NCI-H2107 treated with DMSO at 0.1 percent for 48 hours (cell line): ENCODE measurements around the gene SMIM10.
"Not testable (repeated sequence)": the region's sequence is repeated elsewhere in the genome, so short reads cannot be mapped to it uniquely, and the experiment has no call there.

ENCODE experiments used
- DNase-seq: peaks from one replicate; lab custom pipeline; 2025; ENCODE audit not compliant: unreplicated experiment; lab: John Stamatoyannopoulos, UW

SMIM10 gene

GRCh38 chrX:134990801-134991481 lies at the start of gene SMIM10:
TSS of gene SMIM10 (plus strand) at chrX:134990991. CDS start at chrX:134991096, 105 bp downstream.
- DNase-seq = no peak

GRCh38 chrX:134946364-134946763 lies 44.4 kb upstream of the SMIM10 start:
- DNase-seq = not testable (repeated sequence)

- no peak for DNase-seq
These were observed 42.2 kb upstream of the SMIM10 start for GRCh38 chrX:134948333-134949241.

GRCh38 chrX:134949271-134949670 lies 41.5 kb upstream of the SMIM10 start:
- DNase-seq = no peak

- DNase-seq = no peak
These were observed 33.0 kb upstream of the SMIM10 start for GRCh38 chrX:134957836-134958235.

GRCh38 chrX:134960366-134960765 lies 30.4 kb upstream of the SMIM10 start:
- not testable (repeated sequence) for DNase-seq

GRCh38 chrX:134963041-134963440 lies 27.8 kb upstream of the SMIM10 start:
- no peak for DNase-seq

GRCh38 chrX:134969726-134970125 lies 21.1 kb upstream of the SMIM10 start:
- DNase-seq = no peak

GRCh38 chrX:134971926-134972325 lies 18.9 kb upstream of the SMIM10 start:
- no peak for DNase-seq

GRCh38 chrX:134975516-134975915 lies 15.3 kb upstream of the SMIM10 start:
- no peak for DNase-seq

GRCh38 chrX:134981910-134982309 lies 8.9 kb upstream of the SMIM10 start:
- DNase-seq = no peak

- no peak for DNase-seq
These were observed 8.0 kb upstream of the SMIM10 start for GRCh38 chrX:134982748-134983147.

- no peak for DNase-seq
These were observed 5.3 kb upstream of the SMIM10 start for GRCh38 chrX:134985479-134985878.

- no peak for DNase-seq
These were observed 353 bp upstream of the SMIM10 start for GRCh38 chrX:134990475-134990800.

- DNase-seq = no peak
These were observed 6.9 kb downstream of the SMIM10 start for GRCh38 chrX:134997646-134998045.

- DNase-seq = no peak
These were observed 7.5 kb downstream of the SMIM10 start for GRCh38 chrX:134998246-134998645.

GRCh38 chrX:134999469-134999868 lies 8.7 kb downstream of the SMIM10 start:
- DNase-seq = peak; percentile 60

GRCh38 chrX:135000516-135000915 lies 9.7 kb downstream of the SMIM10 start:
- DNase-seq = no peak

- DNase-seq = peak; percentile 83
These were observed 13.3 kb downstream of the SMIM10 start for GRCh38 chrX:135003876-135004623.

GRCh38 chrX:135006187-135006586 lies 15.4 kb downstream of the SMIM10 start:
- DNase-seq = no peak

- DNase-seq = no peak
These were observed 18.3 kb downstream of the SMIM10 start for GRCh38 chrX:135009057-135009610.
